Spleen (tissue), 11 donors: ENCODE results near the gene ZNF777. TPM values are rescaled to one million over a fixed set of nuclear protein-coding genes. Genes with fewer than 3 reads are reported as not detected.

Source experiments
- DNase-seq: peaks from one replicate; pipeline ENCODE4 v3.0.0-alpha.2; 2020
- H3K27ac ChIP-seq, 8 donors: fragments of 200-600 bp; sonication (generic) in 7 of 8; 1 replicate in 4 of 8; 2 replicates in 4 of 8; pipeline versions ENCODE4 v1.5.0 to v1.8.0; 2016 to 2021; ENCODE audit warnings: inconsistent platforms in 4 of 8, mild to moderate bottlenecking in 4 of 8, moderate library complexity in 1 of 8
- H3K27me3 ChIP-seq, 7 donors: fragments of 200-600 bp; sonication (generic) in 6 of 7; replicated peaks in 1 of 7; 1 replicate in 4 of 7; 2 replicates in 3 of 7; pipeline versions ENCODE4 v1.5.0 to v1.8.0; 2016 to 2021; ENCODE audit warnings: inconsistent platforms in 3 of 7, mild to moderate bottlenecking in 1 of 7
- H3K36me3 ChIP-seq, 6 donors: fragments of 200-600 bp; sonication (generic) in 5 of 6; 1 replicate in 4 of 6; 2 replicates in 2 of 6; pipeline versions ENCODE4 v1.5.0 to v1.8.0; 2016 to 2021; ENCODE audit warnings: inconsistent platforms in 2 of 6
- H3K4me1 ChIP-seq, 6 donors: fragments of 200-600 bp; sonication (generic) in 5 of 6; 1 replicate in 3 of 6; 2 replicates in 3 of 6; pipeline versions ENCODE4 v1.5.0 to v1.8.0; 2016 to 2021; ENCODE audit warnings: inconsistent platforms in 3 of 6
- H3K4me3 ChIP-seq, 8 donors: fragments of 200-600 bp; sonication (generic) in 7 of 8; 1 replicate in 4 of 8; 2 replicates in 4 of 8; pipeline versions ENCODE4 v1.5.0 to v1.8.0; 2016 to 2021; ENCODE audit warnings: inconsistent platforms in 4 of 8, mild to moderate bottlenecking in 4 of 8, moderate library complexity in 2 of 8
- H3K9me3 ChIP-seq, 8 donors: fragments of 200-600 bp; sonication (generic) in 7 of 8; 1 replicate in 4 of 8; 2 replicates in 4 of 8; pipeline versions ENCODE4 v1.5.0 to v1.8.0; 2016 to 2021; ENCODE audit warnings: inconsistent platforms in 4 of 8
- POLR2A ChIP-seq, 3 donors: fragments of 450-650 bp; IDR thresholded peaks; one replicate each; pipeline ENCODE4 v1.5.1; 2017; ENCODE audit warnings: antibody characterized with exemption in 3 of 3, mild to moderate bottlenecking in 1 of 3
- POLR2AphosphoS5 ChIP-seq, 3 donors: sonication (generic); formaldehyde crosslinking; IDR thresholded peaks; one replicate each; pipeline ENCODE4 v1.5.1; 2017; ENCODE audit warnings: antibody characterized with exemption in 3 of 3
- WGBS, 5 donors: extraction: QIAGEN DNeasy Blood & Tissue Kit in 3 of 5; methylation state at CpG; one replicate each; pipeline versions ENCODE4 v1.1.5 to v1.1.7; 2013 to 2018; 5-methylcytosine and 5-hydroxymethylcytosine counted together
- intact Hi-C: fragments of 100-400 bp; cut with DNase I; formaldehyde crosslinking; loops from one replicate; pipeline ENCODE4 v1.15.0; 2023; ENCODE audit warnings: low total_unique reads
- polyA plus RNA-seq, 3 donors: library from polyadenylated mRNA; stranded (reverse); fragments of 200-250 nt; gene quantifications; one replicate each; pipeline ENCODE4 v1.2.1, GENCODE V29; 2013
- total RNA-seq, 7 donors: library from RNA; depleted of rRNA in 3 of 7; stranded (reverse); fragments of >200 nt in 3 of 7; fragmentation: NEBNext Ultra II Directional in 4 of 7; extraction: Animal tissue kit (Norgen Biotek cat#: 25700) in 4 of 7; gene quantifications; one replicate each; pipeline versions ENCODE4 v1.1.0 to v1.2.1, GENCODE V29; 2016 to 2021
- TF ChIP-seq, protein P1 (sequence below), 11 experiments: fragments of 200-600 bp in 7 of 11; fragments of 450-650 bp in 4 of 11; sonication (generic) in 4 of 11; IDR thresholded peaks in 8 of 11; conservative IDR thresholded peaks in 3 of 11; 1 replicate in 7 of 11; 2 replicates in 4 of 11; pipeline versions ENCODE4 v1.4.0 to v1.8.0; 2016 to 2021; ENCODE audit warnings: antibody characterized with exemption in 11 of 11, inconsistent platforms in 4 of 11, mild to moderate bottlenecking in 1 of 11
- donor health status: healthy with polysubstance abuse.
- donor health status: DM: no; HTN: no; CAD: no; lungs with moderate emphysema.
- donor health status: DM: no; HTN: no; CAD: no.
- donor health status: Bipolar disorder and iron deficiency.
- donor health status: healthy.
- donor health status: DM: no; HTN: no; CAD: no.
- donor health status: DM: yes; HTN: yes; CAD: no.

The ZNF777 gene
- total and polyA plus RNA-seq, 10 donors: 3.4 to 12.6 (median 10.1) TPM

DNA sequence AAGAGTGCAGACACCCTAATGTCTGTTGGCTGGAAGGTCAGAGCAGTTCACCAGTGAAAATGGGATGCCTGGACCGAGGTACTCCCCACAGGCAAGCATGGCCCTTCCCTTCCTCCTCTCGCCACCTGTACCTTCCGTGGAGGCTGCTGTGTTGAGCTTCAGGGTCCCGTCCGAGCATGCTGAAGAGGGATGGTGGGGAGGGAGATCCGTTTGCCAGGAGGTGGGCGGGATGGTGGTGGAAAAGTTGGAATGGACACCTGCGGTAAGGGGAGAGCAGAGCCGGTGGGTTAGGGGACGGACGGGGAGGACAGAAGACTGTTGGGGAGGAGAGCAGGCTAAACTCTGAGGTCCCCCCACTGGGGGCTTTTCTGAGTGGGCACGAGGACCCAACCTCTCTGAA, 15.9 kb upstream of the ZNF777 start:
- peaks cover 0 to 8% (median 7%) of the 10 kb centered on the region in 8 donors for H3K9me3 ChIP-seq
- peaks cover 0 to 100% (median 69%) of the 10 kb centered on the region in 6 donors for H3K36me3 ChIP-seq
- H3K27ac ChIP-seq: no peak overlapping the region
- TF ChIP-seq, protein P1, sequence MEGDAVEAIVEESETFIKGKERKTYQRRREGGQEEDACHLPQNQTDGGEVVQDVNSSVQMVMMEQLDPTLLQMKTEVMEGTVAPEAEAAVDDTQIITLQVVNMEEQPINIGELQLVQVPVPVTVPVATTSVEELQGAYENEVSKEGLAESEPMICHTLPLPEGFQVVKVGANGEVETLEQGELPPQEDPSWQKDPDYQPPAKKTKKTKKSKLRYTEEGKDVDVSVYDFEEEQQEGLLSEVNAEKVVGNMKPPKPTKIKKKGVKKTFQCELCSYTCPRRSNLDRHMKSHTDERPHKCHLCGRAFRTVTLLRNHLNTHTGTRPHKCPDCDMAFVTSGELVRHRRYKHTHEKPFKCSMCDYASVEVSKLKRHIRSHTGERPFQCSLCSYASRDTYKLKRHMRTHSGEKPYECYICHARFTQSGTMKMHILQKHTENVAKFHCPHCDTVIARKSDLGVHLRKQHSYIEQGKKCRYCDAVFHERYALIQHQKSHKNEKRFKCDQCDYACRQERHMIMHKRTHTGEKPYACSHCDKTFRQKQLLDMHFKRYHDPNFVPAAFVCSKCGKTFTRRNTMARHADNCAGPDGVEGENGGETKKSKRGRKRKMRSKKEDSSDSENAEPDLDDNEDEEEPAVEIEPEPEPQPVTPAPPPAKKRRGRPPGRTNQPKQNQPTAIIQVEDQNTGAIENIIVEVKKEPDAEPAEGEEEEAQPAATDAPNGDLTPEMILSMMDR (IDR thresholded peaks at IDR 0.05 in 8 of 11, conservative IDR thresholded peaks at IDR 0.05 in 3 of 11): no peak
- TF ChIP-seq POLR2A (IDR thresholded peaks at IDR 0.05) (no peak), POLR2AphosphoS5 (IDR thresholded peaks at IDR 0.05) (no peak)
- intact Hi-C loops: no loop called here
- no peak overlapping the region for H3K4me3 ChIP-seq
- no peaks in the 10 kb centered on the region for H3K27me3 ChIP-seq
- no peak for DNase-seq
- 93 to 97% (median 95%) methylated on average over 12 of the region's 12 CpGs for WGBS, 5 donors
- no peaks in the 10 kb centered on the region for H3K4me1 ChIP-seq

DNA sequence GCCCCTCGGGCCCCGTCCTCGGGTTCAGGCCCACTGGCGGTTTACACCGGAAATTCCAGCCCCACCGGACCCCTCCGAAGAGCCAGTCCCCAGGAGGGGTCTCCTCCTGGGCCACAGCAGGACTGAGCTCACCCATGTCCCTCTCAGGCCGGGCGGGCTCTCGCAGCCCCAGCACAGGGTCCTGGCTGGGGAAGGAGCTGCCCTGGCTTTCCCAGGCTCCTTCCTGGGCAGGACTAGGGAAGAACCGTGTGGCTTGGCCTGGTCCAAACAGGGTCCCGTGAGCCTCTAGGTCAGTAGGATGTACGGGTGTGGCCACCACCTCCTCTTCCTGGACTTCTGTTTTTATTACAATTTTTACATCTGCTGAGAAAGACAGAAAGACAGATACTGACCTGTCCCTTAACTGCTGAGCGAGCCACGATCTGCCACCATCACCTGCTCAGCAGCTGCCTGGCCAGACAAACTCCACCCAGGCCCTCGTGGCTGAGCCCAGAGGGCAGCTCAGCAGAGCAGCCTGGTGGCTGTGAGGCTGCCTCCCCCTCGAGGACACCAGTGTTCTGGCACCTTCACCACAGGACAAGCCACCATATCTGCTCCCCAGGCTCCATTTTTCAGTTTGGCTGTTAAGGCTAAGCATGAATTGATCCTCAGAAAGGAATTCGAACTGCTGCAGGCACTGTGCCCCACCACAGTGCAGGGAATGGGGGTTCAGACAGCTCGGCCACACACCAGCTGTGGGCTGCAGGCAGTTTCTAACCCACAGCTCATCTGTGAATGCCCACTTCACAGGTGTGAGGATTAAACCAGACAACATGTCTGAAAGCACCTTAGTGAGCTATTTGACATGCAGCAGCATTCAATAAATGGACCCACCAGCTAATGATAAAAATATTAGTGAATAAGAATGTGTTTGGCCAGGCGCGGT, 14.5 kb upstream of the ZNF777 start:
- Histone ChIP-seq H3K27me3 (no peaks in the 10 kb centered on the region), H3K4me3 (no peak overlapping the region), H3K36me3 (peaks cover 0 to 98% (median 67%) of the 10 kb centered on the region in 6 donors), H3K9me3 (peaks cover 0 to 8% (median 7%) of the 10 kb centered on the region in 8 donors), H3K27ac (peak overlapping the region in 1 of 8 donors; percentile 18), H3K4me1 (no peaks in the 10 kb centered on the region)
- peak in 1 of 3 donors; percentile 20 for TF ChIP-seq POLR2AphosphoS5 (IDR thresholded peaks at IDR 0.05)
- TF ChIP-seq POLR2A (IDR thresholded peaks at IDR 0.05): no peak
- TF ChIP-seq, protein P1 (IDR thresholded peaks at IDR 0.05 in 8 of 11, conservative IDR thresholded peaks at IDR 0.05 in 3 of 11): no peak
- 88 to 95% (median 90%) methylated on average over 16 to 21 of the region's 21 CpGs for WGBS, 5 donors
- no peak for DNase-seq
- intact Hi-C loops: no loop called here

DNA sequence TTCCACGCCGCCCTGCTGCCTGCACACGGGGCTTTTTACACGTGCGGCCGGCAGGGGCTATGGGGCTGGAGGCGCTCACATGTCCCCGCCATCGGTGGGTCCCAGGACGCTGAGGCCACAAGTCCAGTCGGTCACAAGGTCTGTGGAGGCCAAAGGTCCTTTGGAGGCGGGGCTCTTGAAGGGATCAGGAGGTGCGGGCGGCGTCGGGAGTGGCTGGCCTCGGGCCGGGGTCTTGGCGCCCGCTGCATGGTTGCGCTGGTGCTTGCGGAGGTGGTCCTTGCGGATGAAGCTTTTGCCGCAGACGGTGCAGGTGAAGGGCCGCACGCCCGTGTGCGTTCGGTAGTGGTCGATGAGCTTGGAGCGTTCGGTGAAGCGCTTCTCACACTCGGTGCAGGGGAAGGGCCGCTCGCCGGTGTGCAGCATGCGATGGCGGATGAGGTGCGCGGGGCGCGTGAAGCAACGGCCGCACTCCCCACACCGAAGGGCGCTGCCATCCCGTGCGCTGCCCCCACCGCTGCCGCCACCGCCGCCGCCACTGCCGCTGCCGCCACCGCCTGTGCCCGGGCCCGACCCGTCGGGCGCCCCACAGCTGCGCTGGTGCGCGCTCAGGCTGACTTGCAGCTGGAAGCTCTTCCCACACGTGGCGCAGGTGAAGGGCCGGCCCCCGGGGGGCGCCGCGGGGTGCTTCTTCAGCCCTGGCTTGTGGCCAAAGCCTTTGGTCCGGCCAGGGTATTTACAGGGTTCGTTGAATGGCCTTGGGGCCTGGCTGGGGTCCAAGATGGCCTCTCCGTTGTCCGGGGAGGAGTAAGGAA, 13.7 kb upstream of the ZNF777 start:
- DNase-seq: peak; percentile 71
- Histone ChIP-seq H3K4me1 (no peaks in the 10 kb centered on the region), H3K9me3 (peaks cover 0 to 8% (median 7%) of the 10 kb centered on the region in 8 donors), H3K36me3 (peaks cover 0 to 96% (median 63%) of the 10 kb centered on the region in 6 donors), H3K4me3 (no peak overlapping the region), H3K27ac (no peak overlapping the region), H3K27me3 (no peaks in the 10 kb centered on the region)
- TF ChIP-seq POLR2A (IDR thresholded peaks at IDR 0.05): no peak
- peak in 2 of 3 donors; percentile 18 to 59 for TF ChIP-seq POLR2AphosphoS5 (IDR thresholded peaks at IDR 0.05)
- intact Hi-C loops: no loop called here
- 95 to 97% (median 95%) methylated on average over 59 to 77 of the region's 77 CpGs for WGBS, 5 donors

DNA sequence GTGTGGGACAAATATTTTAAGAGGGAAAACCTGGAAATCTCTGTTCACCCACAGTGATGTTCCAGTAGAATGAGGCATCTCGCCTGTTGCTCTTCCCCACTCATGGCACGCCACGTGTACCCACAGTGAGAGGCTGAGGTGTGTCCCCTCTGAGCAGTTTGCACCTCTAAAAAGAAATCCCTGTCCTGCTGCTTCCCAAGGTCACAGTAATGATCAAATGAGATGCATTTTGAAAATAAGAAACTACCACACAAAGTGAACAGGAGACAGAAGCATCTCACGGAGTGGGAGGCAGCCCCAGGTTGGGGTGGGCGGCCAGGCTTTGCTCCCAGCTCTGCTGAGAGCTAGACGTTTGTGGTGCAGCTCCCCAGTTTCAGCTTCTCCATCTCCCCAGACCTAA, 12.4 kb upstream of the ZNF777 start:
- H3K9me3 ChIP-seq: no peaks in the 10 kb centered on the region
- DNase-seq: no peak
- TF ChIP-seq, protein P1 (IDR thresholded peaks at IDR 0.05 in 8 of 11, conservative IDR thresholded peaks at IDR 0.05 in 3 of 11): no peak
- TF ChIP-seq POLR2AphosphoS5 (IDR thresholded peaks at IDR 0.05): no peak
- TF ChIP-seq POLR2A (IDR thresholded peaks at IDR 0.05): no peak
- peaks cover 0 to 83% (median 57%) of the 10 kb centered on the region in 6 donors for H3K36me3 ChIP-seq
- H3K4me1 ChIP-seq: no peaks in the 10 kb centered on the region
- intact Hi-C loops: no loop called here
- H3K27me3 ChIP-seq: no peaks in the 10 kb centered on the region
- 91 to 98% (median 95%) methylated on average over 6 of the region's 6 CpGs for WGBS, 5 donors
- H3K4me3 ChIP-seq: no peak overlapping the region
- H3K27ac ChIP-seq: no peak overlapping the region
